Activated T-cell treated with anti-CD3 and anti-CD28 coated beads for 24 hours (primary cell): ENCODE results near the gene OSBPL2.

ENCODE experiments used
- DNase-seq: peaks from one replicate; pipeline ENCODE4 v3.0.0-alpha.2; 2020; ENCODE audit warnings: low read depth

OSBPL2 gene

DNA sequence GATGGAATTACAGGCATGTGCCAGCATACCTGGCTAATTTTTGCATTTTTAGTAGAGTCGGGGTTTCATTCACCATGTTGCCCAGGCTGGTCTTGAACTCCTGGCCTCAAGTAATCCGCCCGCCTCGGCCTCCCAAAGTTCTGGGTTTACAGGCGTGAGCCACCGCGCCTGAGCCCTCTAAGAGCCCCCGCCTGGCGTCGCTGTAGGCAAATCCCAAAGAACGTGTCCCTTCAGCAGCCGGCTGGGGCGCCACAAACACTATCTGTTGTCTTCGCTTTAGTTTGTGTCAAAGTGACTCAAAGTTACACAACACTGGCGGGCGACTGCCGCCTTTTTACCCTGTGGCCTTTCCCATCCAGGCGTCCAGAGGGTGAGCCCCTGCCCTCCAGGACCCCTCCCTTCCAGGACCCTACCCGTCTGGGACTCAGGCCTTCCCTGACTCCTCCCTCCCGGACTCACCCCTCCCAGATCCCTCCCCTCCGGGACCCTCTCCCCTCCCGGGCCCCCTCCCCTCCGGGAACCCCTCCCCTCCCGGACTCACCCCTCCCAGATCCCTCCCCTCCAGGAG, 63.5 kb downstream of the OSBPL2 start:
- peak; percentile 82 for DNase-seq

DNA sequence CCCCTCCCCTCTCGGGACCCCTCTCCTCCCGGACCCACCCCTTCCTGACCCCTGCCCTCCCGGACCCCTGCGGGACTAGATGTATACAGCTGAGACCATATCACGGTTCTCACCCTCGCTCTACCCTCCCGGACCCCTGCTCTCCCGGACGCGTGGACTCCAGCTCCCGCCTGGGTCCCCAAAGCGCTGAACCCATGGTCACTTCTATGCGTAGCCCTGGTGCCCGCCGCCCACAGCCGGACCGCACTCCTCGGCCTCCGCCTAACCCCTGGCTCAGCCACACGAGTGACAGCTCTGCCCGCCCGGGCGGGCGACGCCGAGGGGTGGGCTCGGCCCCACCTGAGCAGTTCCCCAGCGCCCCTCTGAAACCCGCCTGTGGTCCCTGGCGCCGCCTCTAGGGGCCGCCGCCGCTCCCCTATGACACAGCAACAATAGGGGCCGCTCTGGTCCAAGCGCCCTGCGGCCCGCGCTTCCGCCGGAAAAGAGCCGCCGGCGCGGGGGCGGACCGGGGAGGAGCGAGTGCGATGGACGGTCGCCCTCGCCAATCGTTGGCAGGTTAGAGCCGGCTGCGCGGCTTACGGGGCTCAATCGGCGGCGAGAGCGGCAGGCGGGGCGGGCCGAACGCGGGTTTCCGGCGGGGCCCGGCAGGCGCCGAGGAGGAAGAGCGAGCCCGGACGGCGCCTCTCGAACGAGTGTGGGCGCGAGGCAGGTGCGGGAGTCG, 64.2 kb downstream of the OSBPL2 start, which contains the start of gene ADRM1:
ADRM1 (plus strand) TSS at position 657 of the 721 bp plus-strand sequence. CDS start 572 bp downstream, outside the sequence.
- peak; percentile 96 for DNase-seq

DNA sequence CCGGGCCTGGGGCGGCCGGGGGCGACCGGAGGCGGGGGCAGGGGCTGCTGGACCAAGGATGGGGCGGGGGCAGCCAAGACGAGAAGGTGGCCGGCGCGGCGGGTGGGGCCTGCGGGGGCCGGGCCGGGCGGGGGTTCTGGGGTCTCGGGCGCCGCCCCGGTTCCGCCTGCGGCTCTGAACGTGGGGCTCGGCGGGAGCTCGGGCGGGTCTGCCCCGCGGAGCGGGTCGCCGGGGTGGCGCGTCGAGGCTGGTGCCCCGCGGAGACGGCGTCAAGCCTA, 64.7 kb downstream of the OSBPL2 start:
- DNase-seq, result no peak

DNA sequence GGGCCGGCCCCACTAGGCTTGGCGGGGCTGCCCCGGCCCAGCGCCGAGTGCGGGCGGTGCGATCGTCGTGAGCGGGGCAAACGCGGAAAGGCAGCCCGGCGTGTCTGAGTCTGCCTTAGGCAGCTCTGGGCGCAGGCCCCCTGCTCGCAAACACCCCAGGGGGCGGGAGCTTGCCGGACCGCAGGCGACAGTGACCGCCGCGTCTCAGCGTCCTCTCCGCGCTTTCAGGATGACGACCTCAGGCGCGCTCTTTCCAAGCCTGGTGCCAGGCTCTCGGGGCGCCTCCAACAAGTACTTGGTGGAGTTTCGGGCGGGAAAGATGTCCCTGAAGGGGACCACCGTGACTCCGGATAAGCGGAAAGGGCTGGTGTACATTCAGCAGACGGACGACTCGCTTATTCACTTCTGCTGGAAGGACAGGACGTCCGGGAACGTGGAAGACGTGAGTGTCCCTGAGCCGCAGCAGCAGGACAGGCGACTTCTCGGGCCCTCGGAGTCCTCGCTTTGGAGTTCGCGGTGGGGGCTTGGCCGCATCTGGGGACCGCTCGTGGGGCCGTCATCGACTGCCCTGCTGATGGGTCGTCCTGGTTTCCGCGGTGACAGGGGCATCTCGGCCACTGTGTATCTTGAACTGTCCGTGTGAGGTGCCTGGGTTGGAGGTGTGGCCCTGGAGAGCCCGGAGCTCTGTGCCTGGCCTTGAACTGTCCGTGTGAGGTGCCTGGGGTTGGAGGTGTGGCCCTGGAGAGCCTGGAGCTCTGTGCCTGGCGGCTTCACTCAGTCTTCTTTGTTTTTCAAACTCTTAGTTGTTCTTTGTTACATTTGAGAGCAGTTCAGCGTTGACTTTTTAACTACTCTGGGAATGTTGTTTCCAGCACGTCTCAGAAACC, 65.3 kb downstream of the OSBPL2 start:
- no peak for DNase-seq

DNA sequence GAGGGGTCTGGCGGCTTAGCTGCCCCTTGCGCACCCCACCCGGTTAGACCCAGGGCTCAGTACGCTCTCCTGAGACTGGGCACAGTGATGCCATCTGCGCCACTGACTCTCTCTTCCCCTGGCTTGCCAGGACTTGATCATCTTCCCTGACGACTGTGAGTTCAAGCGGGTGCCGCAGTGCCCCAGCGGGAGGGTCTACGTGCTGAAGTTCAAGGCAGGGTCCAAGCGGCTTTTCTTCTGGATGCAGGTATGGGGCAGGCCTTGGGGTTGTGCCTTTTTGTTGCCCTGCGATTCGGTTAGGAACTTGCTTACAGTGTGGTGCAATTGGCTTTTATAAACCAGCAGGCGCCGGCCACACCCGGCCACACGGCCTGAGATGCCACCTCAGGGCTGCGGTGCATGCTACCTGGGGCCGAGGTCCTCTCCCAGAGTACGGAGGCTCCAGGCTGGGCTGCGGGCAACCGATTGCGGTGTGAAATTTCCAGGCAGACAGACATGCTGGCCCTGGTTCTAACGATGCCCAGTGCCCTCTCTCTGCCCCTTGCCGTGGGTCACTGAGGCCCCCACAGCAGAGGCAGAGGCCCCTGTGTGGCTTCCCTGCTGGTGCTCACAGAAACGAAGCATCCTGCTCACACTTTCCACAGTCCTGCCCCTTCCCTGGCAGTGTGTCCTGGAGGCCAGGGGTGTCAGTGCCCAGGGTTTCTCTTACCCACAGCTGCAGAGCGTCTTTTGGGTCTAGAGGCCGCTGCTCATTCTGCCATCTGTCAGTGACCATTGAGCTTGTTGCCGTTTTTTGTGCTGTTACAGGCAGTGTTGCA, 66.2 kb downstream of the OSBPL2 start:
- no peak for DNase-seq

DNA sequence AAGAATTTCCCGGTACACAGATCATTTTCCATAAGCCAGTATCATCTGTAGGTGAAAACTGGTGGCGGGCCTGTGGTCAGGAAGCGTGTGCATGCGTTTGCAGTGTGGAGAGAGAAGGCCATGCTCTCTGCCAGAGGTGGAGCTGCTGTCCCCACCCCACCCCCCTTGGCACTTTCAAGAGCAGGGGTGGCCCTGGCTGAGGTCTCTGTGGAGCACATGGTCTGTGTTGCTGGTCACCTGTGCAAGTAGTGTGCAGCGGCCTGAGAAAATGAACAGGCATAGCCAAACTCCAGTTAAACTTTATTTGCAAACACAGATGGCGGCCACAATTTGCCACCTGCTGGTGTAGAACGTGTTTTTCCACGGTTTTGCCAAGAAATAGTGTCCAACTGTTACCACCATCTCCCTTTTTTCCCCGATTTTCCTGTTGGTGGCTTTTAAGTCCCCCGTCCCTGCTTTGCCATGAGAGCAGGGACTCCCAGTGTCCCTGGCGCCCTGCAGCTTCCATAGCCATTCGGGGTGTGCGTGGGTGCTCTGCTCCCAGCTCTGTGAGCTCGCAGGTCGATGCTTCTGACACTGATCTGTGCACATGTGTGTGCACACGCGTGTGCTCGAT, 66.9 kb downstream of the OSBPL2 start:
- no peak for DNase-seq

DNA sequence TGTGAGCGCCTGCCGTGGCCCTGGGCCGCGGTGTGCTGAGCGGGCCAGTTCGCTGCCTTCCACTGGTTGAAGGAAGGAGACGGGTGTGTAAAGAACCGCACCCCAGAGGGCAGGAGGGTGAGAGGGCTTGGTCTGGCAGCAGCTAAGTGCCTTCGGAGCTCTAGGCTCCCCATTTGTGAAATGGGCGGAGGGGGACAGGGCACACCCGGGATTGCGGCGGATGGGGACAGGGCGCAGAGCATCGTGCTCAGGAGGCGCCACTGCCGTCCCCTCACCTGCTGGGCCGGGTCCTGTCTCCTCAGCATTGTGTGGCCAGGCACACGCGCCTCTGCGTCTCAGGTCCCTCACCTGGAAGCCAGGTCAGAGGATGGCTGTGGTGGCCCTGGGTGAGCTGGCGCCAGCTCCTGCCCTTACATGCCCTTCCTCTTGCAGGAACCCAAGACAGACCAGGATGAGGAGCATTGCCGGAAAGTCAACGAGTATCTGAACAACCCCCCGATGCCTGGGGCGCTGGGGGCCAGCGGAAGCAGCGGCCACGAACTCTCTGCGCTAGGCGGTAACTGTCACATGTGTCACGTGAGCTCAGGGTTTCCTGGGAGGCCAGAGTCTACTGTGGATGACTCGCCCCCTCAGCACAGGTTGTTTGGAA, 67.6 kb downstream of the OSBPL2 start:
- DNase-seq, result no peak

DNA sequence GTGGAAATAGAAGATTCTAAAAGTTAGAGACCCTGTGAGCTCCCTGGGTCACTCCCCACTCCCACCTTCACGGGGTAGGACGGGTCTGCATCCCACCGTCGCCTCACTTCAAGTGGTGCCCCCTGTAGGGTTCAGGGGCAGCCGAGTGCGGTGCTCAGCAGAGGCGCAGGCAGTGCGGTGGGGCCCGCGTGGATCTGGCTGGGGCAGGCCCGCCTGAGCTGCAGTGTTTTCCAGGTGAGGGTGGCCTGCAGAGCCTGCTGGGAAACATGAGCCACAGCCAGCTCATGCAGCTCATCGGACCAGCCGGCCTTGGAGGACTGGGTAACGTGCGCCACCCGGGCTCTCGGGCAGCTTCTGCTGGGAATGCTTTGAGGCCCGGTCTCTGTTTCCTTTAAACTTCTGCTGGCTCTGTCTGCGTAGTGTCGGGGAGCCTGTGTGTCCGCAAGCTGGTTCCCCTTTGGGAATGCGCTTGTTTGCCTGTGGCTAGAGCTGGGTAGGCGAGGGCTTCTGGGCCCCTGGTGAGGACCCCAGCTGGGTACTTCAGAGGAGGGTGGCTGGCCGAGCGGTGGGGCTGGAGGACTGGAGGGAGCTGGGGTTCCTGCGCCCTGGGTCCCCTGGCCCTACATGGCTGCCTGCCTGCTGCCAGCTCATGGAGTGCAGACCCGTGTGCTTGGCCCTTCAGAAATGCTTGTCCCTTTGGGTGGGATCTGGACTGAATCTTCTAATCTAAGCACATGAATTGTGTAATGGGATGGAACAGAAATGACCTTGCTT, 68.3 kb downstream of the OSBPL2 start:
- no peak for DNase-seq

DNA sequence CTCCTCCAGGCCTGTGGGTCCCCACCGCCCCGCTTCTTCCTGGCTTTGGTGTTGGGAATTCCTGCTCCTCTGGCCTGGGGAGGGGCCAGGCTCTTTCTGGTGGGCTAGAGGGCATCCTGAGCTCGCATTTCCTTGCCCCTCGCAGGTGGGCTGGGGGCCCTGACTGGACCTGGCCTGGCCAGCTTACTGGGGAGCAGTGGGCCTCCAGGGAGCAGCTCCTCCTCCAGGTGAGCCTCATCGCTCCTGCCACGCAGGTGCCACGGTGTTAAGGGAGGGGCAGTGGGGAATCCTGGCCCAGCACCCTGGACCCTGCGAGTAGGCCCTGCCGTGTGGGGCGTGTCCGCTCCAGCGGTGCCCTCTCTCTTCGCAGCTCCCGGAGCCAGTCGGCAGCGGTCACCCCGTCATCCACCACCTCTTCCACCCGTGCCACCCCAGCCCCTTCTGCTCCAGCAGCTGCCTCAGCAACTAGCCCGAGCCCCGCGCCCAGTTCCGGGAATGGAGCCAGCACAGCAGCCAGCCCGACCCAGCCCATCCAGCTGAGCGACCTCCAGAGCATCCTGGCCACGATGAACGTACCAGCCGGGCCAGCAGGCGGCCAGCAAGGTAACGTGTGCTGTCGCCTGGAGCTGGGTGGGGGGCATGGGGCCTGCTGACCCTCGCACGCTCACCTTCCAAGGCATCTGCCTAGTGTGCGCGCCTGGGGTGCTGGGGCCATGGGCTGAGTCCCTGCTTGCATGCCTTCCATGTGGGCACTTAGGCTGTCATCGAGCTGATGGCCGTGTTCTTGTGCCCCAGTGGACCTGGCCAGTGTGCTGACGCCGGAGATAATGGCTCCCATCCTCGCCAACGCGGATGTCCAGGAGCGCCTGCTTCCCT, 69.1 kb downstream of the OSBPL2 start:
- no peak for DNase-seq

DNA sequence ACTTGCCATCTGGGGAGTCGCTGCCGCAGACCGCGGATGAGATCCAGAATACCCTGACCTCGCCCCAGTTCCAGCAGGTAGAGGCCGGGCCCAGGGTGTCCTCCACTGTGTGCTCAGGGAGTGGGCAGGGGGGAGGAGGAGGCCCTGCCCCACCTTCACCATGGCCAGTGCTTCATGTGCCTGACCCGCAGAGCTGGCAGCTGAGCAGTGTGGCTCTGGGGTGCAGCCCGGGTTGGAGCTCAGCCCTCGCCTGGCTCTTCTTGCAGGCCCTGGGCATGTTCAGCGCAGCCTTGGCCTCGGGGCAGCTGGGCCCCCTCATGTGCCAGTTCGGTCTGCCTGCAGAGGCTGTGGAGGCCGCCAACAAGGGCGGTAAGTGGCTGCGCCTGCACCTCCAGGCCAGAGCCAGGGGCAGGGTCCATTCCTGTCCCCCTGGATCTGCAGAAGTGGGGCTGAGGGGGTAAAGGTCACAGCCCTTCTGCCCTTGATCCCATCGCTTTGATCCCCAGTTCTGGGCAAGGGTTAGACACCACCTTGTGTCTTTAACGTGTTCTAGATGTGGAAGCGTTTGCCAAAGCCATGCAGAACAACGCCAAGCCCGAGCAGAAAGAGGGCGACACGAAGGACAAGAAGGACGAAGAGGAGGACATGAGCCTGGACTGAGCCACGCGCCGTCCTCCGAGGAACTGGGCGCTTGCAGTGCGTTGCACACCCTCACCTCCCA, 69.9 kb downstream of the OSBPL2 start:
- no peak for DNase-seq

DNA sequence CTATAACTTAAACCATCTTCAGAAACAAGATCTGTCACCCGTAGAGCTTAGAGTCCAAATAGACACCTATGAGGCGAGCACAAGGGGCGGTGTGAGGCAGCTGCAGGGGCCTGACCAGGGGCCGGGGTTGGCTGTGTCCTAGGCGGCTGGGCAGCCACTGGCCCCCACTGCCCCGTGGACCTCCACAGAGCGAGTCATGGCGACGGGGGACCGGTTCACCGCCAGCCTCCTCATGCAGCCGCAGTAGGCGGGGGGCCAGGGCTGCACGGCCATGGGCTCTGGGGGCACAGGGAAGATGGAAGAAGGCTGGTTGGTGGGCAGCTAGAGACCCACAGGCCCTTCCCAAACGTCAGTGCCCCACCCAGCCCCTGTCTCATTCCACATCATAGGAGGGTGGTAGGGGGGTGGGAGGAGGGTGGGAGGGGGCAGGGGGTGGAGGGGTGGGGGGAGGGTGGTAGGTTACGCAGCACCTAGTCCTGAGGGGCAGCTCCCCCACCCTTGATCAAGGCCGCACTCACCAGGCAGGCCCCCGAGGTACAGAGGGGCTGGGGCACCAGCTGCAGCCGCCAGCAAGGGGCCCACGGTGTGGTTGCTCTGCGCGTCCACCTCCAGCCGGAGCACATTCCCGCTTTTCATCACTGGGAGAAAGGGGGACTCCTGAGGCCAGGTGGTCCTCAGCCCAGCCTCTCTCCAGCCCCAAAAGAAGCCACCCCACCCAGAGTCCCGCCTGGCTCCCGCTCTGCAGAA, 71.0 kb downstream of the OSBPL2 start:
- no peak for DNase-seq

DNA sequence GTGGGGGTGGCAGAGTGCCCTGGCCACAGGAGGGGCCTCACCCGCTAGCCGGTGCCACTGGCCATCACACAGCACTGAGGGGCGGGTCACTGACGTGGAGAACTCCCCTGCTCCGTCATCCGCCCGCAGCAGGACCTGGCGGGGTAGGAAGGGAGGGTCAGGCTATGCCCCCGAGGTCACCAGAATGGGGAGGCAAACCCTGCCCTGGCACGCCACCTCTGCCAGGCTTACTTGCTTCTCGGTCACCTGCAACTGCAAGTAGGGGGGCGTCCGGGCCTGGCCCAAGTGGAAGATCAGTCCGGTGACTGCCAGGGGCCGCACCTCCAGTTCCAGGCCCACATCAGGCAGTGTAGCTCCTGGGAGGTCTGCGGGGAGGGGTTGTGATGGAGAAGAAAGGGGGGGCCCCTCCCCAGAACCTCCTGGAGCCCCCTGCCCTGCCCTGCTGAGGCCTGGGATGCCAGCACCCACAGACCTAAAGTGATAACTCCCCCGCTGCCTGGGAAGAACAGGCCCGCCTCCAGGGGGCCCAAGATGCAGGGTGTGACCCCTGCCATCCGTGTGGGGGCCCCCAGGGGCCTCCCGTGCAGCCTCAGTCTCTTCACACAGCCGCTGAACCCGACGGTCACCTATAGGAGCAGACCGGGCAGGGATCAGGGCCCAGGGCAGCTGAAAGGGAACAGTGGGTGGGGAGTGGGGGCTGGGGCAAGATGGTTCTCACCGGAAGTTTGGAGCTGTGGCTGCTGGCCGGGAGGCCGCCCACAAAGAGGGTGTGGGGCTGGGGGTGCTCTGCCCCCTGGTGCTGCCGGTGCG, 71.8 kb downstream of the OSBPL2 start:
- no peak for DNase-seq

DNA sequence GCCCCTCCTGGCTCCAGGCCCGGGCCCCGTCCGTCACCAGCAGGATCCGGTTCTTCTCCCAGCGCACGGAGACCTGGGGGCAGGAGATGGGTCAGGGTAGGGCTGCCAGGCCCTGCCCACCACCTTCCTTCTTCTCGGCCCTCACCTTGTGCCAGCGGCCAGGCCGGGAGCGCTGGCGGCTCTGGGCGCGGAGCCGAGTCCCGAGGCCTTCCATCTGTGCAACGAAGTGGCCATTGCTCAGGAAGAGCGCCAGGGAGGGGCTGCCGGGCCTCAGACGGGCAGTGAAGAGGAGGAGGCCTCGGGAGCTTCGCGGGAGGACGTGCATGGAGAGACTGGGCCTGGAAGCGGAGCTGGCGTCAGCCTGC, 72.4 kb downstream of the OSBPL2 start:
- DNase-seq, result no peak

DNA sequence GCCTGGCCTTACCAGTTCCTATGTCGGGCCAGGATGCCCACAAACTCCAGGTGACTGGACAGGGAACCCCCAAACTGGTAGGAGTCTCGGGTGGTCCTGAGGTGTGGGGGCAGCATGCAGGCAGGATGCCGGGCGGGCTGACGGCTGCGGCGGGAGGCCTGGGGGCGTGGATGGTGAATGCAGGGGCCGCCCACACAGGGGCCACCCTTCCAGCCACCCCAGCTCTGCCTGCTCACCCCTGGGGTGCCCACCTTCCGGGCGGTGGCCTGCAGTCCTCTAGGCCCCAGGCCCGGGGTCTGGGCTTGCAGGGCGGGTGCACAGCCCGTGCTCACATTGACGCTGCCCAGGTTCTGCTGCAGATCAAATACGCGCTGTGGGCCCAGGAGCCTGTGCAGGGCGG, 72.8 kb downstream of the OSBPL2 start:
- no peak for DNase-seq

DNA sequence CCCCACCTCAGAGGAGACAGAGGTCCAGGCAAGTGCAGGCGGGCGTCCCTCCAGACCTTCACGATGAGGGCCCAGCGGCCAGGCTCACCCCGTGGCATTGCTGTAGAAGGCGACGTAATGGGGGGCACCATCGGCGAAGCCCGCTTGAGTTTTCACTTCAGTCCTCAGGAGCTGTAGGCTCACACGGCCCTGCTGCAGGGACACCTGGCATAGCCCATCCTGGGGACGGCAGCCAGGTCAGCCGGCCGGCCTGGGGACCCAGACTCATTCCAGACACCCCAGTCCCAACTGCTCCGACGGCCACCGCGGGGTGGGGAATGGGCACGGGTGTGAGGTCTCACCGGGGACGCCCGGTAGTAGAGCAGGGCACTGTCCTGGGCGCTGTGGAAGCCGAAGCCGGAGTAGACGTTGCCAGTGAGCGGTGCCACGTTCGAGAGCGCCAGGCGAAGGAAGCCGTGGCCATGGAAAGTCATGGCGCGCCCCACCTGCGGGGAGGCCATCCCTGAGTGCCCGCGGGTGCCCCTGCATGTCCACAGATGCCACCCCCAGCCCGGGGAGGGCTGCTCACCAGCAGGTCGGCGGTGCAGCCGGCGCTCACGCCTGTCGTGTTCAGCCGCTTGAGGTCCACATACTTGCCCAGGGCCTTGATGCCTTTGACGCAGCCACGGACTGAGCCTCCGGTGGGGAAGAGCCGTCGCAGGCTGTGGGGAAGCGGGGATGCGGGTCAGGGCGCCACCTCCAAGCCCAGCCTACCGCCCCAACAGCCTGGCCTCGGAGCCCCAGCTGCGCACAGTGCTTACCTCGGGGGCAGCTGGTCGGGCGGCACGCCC, 73.7 kb downstream of the OSBPL2 start:
- no peak for DNase-seq

DNA sequence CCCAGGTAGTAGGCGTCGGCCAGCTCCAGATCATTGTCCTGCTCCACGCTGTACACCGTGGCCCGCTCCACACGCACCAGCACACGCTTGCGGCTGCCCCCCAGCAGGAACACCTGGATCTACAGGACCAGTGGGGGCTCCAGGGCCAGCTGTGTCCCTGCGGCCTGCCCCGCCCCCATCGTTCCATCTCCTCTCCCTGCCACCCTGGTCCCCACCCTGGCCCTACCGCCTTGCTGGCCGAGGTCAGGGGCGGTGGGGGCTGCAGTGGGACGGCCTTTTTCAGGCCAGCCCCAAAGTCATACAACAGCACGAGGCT, 74.3 kb downstream of the OSBPL2 start:
- no peak for DNase-seq

DNA sequence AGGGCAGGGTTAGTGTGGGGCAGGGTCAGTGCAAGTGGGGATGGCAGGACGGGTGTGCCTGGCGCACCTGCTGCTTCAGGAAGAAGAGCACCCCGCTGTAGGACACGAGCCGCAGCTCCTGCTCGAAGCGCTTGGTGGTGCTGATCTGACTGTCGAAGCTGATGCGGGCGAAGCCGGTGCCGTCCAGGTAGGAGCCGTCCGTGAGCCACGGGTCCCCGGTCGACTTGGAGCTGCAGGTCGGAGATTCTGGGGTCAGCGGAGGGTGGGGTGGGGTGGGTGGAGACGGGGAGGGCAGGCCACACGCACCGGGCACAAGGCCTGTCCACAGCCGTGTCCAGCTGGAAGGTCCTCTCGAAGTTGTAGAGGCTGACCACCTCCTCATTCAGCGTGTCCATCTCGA, 74.7 kb downstream of the OSBPL2 start:
- no peak for DNase-seq
